GM11168 (cell line): ENCODE results near the gene SRP19.
"Not testable (repeated sequence)": the region's sequence is repeated elsewhere in the genome, so short reads cannot be mapped to it uniquely, and the experiment has no call there.

Source experiments
- in situ Hi-C: fragments of 300-500 bp; cut with MboI; formaldehyde crosslinking; loops from one replicate; pipeline ENCODE4 v1.12.0; 2022; ENCODE audit warnings: low sequenced_read_pairs; ENCODE audit not compliant: unreplicated experiment

Gene SRP19

DNA sequence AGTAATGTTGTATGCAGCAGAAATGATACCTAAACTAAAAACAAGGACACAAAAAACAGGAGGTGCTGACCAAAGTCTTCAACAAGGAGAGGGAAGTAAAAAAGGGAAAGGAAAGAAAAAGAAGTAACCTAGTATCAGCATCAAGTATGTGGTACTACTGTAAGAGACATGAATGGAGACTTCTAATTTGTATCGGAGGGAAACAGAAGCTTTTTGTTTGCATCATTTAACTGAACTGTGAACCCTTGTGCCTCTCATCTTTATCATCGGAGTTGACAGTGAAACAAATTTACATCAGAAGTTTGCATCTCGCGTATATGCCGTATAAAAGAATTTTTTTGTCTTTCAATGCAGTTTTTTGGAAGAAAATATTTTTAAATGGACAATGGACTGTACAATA is 6.3 kb downstream of the SRP19 start:
- in situ Hi-C loops: no loop called here

DNA sequence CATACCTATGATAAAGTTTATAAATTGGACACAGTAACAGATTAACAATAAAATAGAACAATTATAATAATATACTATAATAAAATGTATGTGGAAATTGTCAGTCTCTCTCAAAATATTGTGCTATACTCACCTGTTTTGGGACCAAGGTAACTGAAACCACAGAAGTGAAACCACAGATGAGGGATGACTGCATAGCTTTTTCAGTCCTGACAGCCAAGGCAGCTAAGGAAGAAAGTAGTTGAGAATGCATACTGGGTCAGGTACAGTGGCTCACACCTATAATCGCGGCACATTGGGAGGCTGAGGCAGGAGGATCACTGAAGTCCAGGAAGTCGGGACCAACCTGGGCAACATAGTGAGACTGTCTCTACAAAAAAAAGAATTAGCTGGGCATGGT is 8.9 kb downstream of the SRP19 start:
- in situ Hi-C loops: no loop called here

DNA sequence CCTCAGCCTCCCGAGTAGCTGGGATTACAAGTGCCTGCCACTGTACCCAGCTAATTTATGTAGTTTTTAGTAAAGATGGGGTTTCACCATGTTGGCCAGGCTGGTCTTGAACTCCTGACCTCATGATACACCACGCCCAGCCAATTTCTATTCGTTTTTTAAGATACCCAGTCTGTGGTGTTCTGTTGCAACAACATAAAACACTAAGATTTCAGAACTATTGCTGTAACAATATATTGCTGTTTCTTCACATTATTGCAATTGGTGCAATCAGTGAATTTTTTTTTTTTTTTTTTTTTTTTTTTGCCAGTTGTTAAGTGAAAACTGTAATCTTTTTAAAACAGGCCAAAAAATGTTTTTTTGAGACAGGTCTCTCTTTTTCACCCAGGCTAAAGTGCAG is 9.9 kb downstream of the SRP19 start:
- in situ Hi-C loops: no loop called here

DNA sequence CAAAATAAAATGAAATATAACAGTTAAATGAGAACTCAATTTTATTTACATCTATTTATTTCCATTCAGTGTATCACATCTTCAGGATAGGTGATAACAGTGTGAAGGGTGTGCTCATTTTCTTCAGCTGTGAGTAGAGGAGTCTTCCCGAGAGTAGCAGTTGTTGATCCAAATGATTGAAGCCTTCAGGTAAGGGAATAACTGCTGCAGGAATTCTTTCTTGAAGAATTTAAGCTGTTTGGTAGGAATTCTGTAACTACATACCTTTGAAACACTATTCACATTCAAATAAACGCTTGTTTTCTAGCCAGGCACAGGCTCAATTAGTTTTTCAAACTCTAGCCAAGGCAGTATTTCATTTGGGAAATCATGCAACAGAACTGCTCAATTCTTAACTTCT is 15.3 kb downstream of the SRP19 start:
- in situ Hi-C loops: no loop called here

DNA sequence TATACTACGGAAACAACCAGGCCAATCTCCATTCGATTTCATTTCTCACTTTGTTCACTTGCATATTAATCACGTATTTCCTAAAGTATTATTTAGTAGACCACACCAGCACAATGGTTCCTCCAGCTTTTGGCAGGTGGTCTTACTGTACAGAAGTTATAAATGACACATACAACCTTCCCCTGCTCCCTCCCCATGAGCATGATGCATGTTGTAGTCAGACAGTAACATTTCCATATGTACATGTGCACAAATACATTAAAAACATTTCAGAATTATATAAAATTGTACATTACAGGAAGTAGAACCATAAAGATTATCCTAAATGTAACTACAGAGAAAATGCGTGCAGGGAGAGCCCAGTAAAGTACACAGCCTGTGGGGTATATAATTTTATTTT is 17.0 kb downstream of the SRP19 start:
- in situ Hi-C loops: no loop called here

DNA sequence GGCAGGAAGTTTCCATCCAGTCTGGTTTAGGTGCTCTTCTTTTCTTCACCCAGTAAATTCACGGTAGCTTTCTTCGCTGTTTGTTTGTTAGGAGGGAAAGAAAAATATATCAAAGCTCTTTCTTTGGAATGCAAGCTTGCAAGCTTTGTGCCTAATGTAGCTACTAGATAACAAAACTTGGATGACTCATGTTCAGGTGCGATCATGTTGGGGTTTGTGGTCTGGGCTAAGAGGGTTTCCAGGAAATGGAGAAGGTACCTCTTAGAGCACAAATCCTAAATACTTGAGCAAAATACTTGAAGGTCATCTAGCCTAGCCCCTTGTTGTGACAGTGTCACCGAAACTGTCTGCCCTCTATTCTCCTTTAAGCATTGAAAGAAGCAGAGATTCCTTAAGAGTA is 17.7 kb downstream of the SRP19 start:
- in situ Hi-C loops: no loop called here

DNA sequence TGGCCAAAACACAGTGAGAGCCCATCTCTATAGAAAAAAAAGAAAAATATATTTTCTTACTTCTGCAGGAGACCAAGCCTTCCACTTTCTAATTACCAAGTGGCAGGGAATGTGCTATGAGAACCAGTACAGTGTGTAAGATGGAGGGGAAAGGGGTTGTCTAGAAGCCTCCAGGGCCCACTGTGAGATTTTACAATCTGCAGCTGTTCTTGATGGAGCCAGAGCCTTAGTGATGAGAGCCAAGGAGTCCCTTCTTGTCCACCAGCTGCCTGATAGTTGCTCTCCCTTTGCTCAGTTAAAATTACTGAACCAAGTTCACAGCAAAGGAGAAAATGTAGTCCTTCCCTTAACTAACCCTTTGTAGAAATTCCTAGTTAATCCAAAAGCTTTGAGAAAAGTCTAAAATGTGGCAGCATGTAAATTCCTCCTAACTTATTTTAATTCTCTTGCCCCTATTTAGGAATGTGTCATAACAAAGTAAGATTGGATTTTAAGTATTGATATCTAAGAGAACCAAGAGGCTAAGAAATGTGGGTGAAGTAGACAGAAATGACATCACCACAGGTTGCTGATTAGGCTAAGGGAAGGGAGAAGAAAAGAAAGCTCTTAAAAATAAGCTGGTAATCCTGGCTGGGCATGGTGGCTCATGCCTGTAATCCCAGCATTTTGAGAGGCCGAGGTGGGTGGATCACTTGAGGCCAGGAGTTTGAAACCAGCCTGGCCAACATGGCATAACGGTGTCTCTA is 19.3 kb downstream of the SRP19 start:
- in situ Hi-C loops: no loop called here

DNA sequence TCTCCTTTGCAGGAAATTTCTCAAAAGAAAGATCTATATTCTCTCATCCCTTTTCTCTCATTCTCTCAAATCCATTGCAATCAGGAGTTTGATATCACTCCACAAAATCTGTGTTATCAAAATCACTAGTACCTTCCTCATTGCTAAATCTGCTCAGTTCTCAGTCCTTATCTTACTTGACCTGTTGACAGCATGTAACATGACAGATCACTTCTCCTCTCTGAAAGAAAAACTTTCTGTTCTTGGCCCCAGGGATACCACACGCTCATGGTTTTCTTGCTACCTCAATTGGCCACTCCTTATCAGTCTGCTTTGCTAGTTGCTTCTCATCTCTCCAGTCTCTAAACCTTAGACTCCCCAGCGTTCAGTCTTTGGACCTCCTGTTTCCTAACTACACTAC is 22.1 kb downstream of the SRP19 start:
- in situ Hi-C loops: no loop called here

DNA sequence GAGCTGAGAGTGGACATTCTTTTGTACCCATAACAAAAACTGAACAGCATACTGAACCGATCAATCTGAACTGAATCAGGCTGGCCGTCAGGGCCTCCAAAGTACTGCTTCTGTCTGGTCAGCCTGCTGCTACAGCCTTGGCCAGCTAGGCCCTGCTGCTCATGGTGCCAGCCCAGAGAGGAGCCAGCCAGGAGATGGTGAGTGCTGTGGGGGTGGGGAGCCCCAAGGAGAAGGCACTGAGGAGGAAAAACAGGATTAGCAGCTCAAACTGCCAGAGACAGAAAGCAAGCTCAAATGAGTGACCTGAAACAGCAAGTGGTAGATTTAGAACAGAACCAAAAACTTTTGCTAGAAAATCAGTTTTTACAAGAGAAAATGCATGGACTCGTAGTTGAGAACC is 23.9 kb downstream of the SRP19 start:
- in situ Hi-C loops: no loop called here

DNA sequence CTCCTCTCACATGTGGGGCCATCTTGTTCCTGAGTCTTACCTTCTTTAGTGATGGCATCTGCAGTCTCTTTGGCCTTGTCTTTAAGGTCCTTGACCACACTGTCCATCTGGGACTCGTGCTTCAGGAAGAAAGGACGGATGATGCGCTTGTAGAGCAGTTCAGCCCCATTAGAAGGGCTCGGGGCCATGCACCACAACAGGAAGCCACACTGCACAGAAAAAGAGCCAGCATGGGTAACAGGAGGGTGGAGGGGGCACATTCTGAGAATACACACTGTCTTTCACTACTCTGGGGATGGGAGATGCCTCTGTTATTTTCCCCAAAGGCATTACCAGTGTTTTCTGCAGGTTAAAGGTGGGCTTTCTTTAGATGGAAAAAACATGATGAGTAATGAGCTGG is 25.9 kb downstream of the SRP19 start:
- in situ Hi-C loops: no loop called here

DNA sequence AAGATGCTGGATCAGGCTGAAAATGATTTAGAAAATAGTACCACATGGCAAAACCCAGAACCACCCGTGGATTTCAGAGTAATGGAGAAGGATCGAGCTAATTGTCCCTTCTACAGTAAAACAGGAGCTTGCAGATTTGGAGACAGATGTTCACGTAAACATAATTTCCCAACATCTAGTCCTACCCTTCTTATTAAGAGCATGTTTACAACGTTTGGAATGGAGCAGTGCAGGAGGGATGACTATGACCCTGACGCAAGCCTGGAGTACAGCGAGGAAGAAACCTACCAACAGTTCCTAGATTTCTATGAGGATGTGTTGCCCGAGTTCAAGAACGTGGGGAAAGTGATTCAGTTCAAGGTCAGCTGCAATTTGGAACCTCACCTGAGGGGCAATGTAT is 31.0 kb downstream of the SRP19 start:
- in situ Hi-C loops: not testable (repeated sequence)

DNA sequence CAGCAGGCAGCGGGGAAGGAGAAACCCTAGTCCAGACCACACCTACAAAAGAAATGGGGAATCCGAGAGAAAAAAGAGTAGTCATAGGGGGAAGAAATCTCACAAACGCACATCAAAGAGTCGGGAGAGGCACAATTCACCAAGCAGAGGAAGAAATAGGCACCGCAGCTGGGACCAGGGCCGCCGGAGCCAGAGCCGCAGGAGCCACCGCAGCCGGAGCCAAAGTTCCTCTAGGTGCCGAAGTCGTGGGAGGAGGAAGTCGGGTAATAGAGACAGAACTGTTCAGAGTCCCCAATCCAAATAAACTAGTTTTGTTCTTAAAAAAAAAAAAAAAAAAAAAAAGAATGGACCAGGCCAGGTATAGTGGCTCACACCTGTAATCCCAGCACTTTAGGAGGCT is 31.7 kb downstream of the SRP19 start:
- in situ Hi-C loops: no loop called here

DNA sequence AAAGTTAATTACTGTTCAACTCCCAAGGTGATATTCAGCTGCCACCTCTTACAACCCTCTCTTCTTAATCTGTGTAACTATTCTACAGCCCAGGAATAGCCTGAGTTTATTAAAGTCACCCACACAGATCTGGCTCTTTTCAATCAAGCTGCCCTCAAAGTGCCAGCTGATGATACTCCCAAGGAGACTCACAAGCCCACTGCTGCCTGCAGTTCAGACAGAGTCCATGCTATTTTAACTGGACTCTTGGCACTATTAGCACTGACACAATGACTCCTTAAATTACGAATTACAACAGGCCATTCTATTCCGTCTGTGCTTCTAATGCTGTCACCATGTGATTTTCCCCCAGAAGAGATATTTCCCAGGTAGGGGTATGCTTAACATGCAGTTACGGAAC is 34.6 kb downstream of the SRP19 start:
- in situ Hi-C loops: no loop called here

DNA sequence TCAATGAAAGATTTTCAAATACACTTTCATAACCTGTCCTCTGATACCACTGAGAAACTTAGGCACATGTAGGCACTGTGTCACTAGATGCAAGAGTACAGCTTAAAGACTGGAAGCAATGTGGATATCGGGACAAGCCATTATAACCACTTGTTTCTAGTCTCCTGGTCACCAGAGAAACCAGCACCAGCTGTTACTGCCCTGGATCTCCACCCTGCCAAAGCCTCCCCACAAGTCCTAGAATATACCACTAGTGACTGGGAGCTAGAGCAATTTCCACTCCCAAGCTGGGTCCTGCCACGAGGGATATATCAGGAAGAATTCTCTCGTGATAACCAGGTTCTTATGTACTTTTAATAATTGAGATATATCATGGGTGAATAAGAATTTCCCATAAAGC is 41.5 kb downstream of the SRP19 start:
- in situ Hi-C loops: no loop called here

DNA sequence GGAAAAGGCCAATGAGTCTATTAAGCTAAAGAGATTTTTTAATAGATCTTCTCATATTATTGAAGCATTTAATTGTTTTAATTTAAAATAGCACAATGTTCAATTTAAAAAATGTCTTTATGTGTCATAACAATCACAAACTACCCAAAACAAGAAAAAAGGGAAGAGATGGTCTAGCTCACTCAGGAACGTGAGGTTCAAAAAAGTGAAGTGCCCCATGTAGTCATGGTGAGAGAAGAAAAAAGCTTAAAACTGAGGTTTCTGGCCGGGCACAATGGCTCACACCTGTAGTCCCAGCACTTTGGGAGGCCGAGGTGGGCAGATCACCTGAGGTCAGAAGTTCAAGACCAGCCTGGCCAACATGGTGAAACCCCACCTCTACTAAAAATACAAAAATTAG is 43.9 kb downstream of the SRP19 start:
- in situ Hi-C loops: not testable (repeated sequence)

DNA sequence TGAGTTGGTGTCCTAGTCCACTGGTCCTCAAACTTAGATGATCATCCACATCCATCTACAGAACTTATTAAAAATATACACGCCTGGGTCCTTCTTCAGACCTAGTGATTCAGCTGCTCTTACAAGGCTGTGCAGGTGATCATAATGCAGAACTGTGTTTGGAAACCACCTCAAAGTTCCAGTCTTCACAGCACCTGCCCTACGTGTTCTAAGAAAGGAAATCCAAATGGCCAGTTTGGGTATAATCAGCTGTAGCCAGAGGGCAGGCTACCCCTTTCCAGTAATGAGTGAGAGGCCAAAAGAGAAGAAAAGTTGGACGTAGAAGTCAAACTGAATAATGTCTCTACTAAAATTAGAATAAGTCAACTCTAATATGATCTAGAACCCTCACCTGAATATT is 45.5 kb downstream of the SRP19 start:
- in situ Hi-C loops: no loop called here

DNA sequence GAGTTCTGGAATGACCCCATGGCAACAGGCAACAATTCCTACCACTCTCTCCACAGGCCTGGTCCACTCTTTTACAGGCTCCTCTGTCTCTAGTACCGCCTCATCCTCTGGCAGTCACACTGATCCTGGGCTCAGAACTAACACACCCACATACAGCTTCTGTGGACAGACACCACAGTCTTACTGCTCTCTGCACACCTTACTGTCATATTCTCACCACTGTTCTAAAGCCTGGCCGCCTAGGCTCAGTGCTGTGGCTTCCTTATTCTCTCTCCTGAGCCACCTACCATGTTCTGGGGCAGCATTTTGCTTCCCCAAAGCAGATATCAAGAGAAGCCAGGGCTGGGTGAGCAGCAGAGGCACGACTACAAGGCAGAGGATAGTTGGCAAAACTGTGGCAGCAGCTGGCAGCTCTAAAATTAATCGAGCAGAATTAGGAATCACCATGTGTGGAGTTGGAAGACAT is 46.1 kb downstream of the SRP19 start:
- in situ Hi-C loops: no loop called here

DNA sequence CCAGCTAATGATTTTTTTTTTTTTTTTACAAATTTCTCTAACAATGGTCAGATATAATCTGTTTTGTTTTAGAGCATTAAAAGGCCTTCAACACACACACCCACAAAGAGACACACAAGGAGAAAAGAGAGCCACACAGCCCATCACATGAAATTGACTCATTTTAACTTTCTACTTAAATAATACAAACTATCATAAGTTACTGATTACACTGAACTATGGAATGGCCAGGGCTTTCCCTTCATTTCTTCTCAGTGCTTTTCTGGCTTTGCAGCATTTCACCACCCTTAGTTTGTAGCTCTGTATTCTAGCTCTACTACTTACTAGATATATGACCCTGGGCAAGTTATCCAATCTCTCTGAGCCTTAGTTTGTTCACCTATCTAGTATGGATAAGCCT is 47.8 kb downstream of the SRP19 start:
- in situ Hi-C loops: no loop called here

DNA sequence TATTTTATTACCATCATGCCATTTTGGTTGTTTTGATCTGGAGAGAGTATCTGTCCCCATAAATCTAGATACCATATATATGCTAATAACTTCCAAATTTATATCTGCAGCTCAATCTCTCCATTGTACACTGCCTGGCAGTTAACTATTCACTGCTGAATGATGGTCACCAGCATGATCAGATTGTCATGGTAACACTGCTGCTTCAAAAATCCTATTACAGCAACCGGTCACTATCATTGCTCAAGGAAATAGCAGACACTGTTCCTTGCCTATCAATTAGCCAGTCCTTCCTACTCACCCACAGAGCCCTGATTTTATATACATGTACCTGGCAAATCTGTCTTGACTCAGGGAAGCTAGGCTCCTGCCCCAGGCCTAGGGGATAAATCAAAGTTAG is 49.4 kb downstream of the SRP19 start:
- in situ Hi-C loops: loop anchor here (5.0 kb wide), 1 partner anchor 57 kb away; no protein-coding TSS in a partner anchor

DNA sequence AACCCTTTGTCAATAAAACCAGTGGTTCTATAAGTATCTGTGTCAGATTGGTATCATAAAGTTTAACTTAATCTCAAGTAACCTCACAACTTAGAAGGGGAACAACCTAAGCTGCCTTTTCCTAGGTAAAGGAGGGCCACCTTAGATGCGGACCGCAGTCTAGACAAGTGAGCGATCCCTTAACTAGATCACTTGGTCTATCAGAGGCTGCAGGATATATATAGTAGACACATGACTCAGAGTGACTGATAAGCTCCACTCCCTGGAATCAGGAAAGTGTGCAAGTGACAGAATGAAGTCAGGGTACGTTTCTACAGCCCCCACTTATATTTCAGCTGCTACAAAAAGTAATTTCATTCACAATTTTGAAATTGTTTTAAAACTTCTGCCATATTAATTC is 53.5 kb downstream of the SRP19 start:
- in situ Hi-C loops: loop anchor here (5.0 kb wide), 1 partner anchor 53 kb away; no protein-coding TSS in a partner anchor

DNA sequence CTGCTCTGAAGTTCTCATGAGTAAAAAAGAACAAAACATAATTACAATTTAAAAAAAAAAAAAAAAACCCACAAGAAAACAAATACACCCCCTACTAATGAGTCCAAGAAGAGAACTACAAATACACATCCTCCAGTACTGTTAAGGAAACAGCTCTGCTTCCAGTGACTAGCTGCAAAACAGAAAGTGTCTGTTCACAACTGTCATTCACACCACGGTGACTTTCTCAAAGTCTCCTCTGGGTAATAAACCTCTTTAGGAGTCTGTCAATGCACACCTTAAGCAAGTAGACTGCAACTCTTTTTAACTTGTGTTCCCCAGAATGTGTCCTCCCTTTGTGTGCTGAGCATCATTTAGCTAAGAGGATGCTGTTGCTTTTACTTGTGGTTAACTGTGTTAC is 54.7 kb downstream of the SRP19 start:
- in situ Hi-C loops: no loop called here

DNA sequence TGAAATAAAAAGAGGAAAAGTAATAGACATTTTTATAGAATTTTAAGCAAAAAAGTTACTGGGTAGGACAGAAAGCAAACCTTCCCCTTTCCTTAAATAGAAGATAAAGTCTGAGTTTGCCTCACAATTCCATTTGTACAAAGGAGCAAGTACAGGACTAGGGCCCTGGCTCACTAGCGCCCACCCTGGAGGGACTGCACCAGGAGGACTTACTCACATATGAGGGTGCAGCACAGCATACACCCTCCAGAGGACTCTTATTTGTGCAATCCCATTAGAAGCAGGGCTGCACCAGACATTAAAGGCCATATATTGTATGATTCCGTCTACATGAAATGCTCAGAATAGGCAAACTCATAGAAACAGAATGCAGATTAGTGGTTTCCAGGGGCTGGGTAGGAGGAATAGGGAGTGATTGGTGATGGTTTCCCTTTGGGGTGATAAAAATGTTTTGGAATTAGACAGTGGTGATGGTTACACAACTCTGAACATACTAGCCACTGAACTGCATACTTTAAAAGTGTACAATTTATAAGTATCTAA is 56.4 kb downstream of the SRP19 start:
- in situ Hi-C loops: no loop called here
